ENCODE data around the gene ALDOA. TPM values are rescaled to one million over a fixed set of nuclear protein-coding genes. Genes with fewer than 3 reads are reported as not detected.

Gene ALDOA
- total RNA-seq, 6 donors from 2014 or later, result 303 to 964 (median 731) TPM

- no peak for ATAC-seq (ENCODE audit: low FRiP score in 2 of 2)
- WGBS, 2 donors, result 0 to 2% methylated on average over 20 to 24 of the region's 27 CpGs
- H3K4me3 ChIP-seq, result no peak within 1 kb of the TSS
These were observed 34.6 kb upstream of the ALDOA start, which contains the start of gene TLCD3B for GRCh38 chr16:30030841-30031413. TLCD3B (minus strand) TSS chr16:30031271; CDS start chr16:30030527, 744 bp downstream.

GRCh38 chr16:30031477-30031918 lies 34.1 kb upstream of the ALDOA start:
- no peak for ATAC-seq (ENCODE audit: low FRiP score in 2 of 2)
- DNase-seq, result no peak
- no peak overlapping the region for H3K4me3 ChIP-seq
- H3K4me1 ChIP-seq, result peaks cover 3 to 16% (median 7%) of the 10 kb centered on the region in 4 donors
- H3K27ac ChIP-seq, result no peak overlapping the region
- no peaks in the 10 kb centered on the region for H3K36me3 ChIP-seq
- peaks cover 0 to 38% (median 22%) of the 10 kb centered on the region in 4 donors for H3K27me3 ChIP-seq
- no peaks in the 10 kb centered on the region for H3K9me3 ChIP-seq
- WGBS, 2 donors, result 10 to 20% methylated on average over 7 to 9 of the region's 11 CpGs
- TF ChIP-seq POLR2AphosphoS5 (IDR thresholded peaks at IDR 0.05) (no peak), EP300 (IDR thresholded peaks at IDR 0.05) (no peak), POLR2A (IDR thresholded peaks at IDR 0.05) (no peak)
- TF ChIP-seq, protein P1, sequence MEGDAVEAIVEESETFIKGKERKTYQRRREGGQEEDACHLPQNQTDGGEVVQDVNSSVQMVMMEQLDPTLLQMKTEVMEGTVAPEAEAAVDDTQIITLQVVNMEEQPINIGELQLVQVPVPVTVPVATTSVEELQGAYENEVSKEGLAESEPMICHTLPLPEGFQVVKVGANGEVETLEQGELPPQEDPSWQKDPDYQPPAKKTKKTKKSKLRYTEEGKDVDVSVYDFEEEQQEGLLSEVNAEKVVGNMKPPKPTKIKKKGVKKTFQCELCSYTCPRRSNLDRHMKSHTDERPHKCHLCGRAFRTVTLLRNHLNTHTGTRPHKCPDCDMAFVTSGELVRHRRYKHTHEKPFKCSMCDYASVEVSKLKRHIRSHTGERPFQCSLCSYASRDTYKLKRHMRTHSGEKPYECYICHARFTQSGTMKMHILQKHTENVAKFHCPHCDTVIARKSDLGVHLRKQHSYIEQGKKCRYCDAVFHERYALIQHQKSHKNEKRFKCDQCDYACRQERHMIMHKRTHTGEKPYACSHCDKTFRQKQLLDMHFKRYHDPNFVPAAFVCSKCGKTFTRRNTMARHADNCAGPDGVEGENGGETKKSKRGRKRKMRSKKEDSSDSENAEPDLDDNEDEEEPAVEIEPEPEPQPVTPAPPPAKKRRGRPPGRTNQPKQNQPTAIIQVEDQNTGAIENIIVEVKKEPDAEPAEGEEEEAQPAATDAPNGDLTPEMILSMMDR (IDR thresholded peaks at IDR 0.05), result no peak

More at GRCh38 chr16:30030841-30031413, 34.6 kb upstream of the ALDOA start, which contains the start of gene TLCD3B:
- Histone ChIP-seq H3K36me3 (no peaks in the 10 kb centered on the region), H3K9me3 (no peaks in the 10 kb centered on the region), H3K4me1 (peaks cover 3 to 16% (median 7%) of the 10 kb centered on the region in 4 donors), H3K27me3 (peaks cover 0 to 38% (median 22%) of the 10 kb centered on the region in 4 donors), H3K27ac (no peak within 1 kb of the TSS)
- TF ChIP-seq POLR2A (IDR thresholded peaks at IDR 0.05) (no peak), POLR2AphosphoS5 (IDR thresholded peaks at IDR 0.05) (no peak), EP300 (IDR thresholded peaks at IDR 0.05) (no peak)
- TF ChIP-seq, protein P1 (IDR thresholded peaks at IDR 0.05), result no peak
- DNase-seq, result peak in 1 of 2 donors; percentile 75

GRCh38 chr16:30032083-30032819 lies 33.3 kb upstream of the ALDOA start:
- peak in 1 of 2 donors; percentile 33 for DNase-seq
- TF ChIP-seq, protein P1 (IDR thresholded peaks at IDR 0.05), result peak; percentile 45 to 65 (median 52)
- TF ChIP-seq POLR2A (IDR thresholded peaks at IDR 0.05) (no peak), EP300 (IDR thresholded peaks at IDR 0.05) (no peak), POLR2AphosphoS5 (IDR thresholded peaks at IDR 0.05) (no peak)
- Histone ChIP-seq H3K36me3 (no peaks in the 10 kb centered on the region), H3K9me3 (no peaks in the 10 kb centered on the region), H3K27me3 (peaks cover 0 to 38% (median 22%) of the 10 kb centered on the region in 4 donors), H3K27ac (no peak overlapping the region), H3K4me1 (peaks cover 3 to 16% (median 7%) of the 10 kb centered on the region in 4 donors), H3K4me3 (no peak overlapping the region)
- ATAC-seq (ENCODE audit: low FRiP score in 2 of 2), result peak in 1 of 2 donors; percentile 66
- WGBS, 2 donors, result 27% methylated on average over 12 of the region's 12 CpGs

DNA sequence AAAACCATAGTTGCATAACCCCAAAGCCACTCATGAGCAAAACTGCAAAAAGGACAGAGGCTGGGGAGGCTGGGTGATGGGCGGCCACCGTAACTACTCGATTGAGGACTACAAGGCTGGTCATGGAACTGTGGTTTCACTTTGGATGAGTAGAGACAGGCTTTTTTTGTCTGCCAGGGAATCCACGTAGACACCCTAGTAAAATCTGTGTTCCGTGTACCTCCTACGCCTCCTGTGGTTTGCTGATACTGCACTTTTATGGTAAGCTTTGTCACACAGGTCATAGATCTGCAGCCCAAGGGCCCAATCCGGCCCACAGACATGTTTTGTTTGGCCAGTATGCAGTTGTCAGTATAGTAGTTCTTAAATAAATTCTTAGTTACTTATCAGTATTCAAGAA lies 32.3 kb upstream of the ALDOA start:
- H3K9me3 ChIP-seq, result no peaks in the 10 kb centered on the region
- ATAC-seq (ENCODE audit: low FRiP score in 2 of 2) (no peak), DNase-seq (no peak)
- H3K4me3 ChIP-seq, result no peak overlapping the region
- 80 to 81% methylated on average over 7 of the region's 7 CpGs for WGBS, 2 donors
- H3K27me3 ChIP-seq, result peaks cover 0 to 38% (median 22%) of the 10 kb centered on the region in 4 donors
- peaks cover 3 to 16% (median 7%) of the 10 kb centered on the region in 4 donors for H3K4me1 ChIP-seq
- H3K36me3 ChIP-seq, result no peaks in the 10 kb centered on the region
- TF ChIP-seq EP300 (IDR thresholded peaks at IDR 0.05) (no peak), POLR2A (IDR thresholded peaks at IDR 0.05) (no peak), POLR2AphosphoS5 (IDR thresholded peaks at IDR 0.05) (no peak)
- TF ChIP-seq, protein P1 (IDR thresholded peaks at IDR 0.05), result no peak
- H3K27ac ChIP-seq, result no peak overlapping the region
